IPS DF 19.7 (cell line): ENCODE measurements around the gene MEF2C.
"Not testable (repeated sequence)": the region's sequence is repeated elsewhere in the genome, so short reads cannot be mapped to it uniquely, and the experiment has no call there.

Source experiments
- DNase-seq: peaks from one replicate; pipeline ENCODE4 v3.0.0-alpha.2; 2013; ENCODE audit warnings: low read depth, low spot score

MEF2C gene

DNA sequence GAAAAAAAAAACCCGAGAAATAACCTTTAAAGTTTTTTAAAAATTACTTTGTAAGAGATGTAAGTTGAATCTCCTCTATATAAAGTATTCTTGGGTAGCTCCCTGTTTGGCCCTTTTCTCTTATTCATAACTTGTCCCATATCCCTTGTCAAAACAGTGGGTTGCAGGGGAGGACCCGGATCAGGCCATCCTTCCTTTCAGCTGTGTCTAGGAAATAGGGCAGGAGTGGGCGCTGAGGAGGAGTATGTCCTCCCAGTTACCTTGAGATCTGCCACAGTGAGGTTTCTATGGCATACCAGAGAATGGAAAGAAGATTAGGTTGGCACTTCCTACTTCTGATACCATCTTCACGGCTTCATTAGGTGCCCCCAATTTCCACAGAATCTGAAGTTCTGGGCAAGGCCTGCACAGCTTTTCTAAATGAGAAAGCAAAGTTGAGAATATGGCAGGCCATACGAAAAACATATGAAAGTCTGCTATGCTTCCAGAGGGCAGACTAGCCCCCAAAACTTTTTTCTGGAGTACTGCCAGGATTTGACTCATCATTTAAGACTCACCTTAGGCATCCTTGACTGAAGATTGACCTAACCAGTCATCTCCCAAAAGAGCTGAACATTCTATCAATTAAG lies 20.3 kb downstream of the MEF2C start:
- DNase-seq, result no peak

DNA sequence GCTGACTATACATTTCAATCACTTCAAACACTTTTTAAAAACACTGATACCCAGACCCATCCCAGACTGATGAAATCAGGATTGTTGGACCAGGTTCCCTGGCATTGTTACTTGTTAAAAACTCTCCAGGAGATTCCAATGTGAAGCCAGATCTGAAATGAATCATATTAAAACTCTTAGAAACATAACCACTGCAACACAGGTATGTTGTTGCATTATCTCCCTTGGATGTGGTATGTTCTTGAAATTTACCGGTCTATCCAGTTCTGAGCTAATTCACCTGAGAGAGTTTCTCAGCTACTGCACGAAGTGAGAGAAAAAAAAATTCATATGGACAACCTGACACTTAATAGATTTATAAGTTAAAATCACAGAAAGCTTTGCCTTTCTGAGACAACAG lies 21.8 kb downstream of the MEF2C start:
- DNase-seq, result no peak

DNA sequence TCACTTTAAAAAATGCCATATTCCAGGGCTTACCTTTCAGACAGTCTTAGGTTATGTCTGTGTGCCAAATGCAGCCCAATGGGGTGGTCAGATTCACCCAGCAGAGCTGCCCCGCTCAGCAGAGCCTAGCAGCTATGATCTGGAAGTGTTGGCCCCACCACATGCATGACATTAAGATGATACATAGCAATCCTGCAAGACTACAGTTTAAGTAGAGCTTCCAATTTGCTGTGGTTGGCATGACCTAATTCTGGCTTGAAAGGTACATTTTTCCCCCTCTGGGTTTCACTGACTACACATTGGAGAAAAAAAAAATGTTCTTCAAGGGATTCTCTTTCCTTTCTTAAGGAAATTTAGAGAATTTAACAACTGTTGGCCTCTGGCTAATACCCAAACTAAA lies 22.5 kb downstream of the MEF2C start:
- no peak for DNase-seq

DNA sequence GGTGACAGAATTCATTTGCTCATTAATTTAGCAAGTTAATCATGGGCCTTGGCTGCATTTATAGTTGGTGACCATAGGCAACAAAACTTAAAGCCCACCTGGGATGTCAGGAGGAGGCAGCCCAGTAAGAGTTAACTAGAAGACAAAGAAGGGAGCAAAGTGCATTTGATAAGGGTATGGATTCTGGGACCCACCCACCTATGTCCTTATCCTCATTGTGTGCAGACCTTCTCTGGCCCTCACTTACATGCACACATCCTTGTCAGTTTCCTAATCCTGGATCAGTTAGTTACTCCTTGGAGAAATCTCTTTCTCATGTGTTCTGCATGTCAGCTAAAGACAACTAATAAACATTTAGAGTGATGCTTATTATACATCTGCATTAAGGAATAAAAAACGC lies 24.6 kb downstream of the MEF2C start:
- no peak for DNase-seq

DNA sequence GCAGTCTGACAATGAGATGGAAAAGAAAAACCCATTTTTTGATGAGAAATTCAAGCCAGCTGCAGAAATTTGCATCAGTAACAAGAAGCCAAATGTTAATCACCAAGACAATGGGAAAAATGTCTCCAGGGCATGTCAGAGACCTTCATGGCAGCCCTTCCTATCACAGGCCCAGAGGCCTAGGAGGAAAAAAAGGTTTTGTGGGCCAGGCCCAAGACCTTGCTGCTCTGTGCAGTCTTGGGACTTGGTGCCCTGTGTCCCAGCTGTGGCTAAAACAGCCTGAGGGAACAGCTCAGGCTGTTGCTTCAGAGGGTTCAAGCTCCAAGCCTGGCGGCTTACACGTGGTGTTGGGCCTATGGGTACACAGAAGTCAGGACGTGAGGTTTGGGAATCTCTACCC lies 26.6 kb downstream of the MEF2C start:
- DNase-seq, result not testable (repeated sequence)

DNA sequence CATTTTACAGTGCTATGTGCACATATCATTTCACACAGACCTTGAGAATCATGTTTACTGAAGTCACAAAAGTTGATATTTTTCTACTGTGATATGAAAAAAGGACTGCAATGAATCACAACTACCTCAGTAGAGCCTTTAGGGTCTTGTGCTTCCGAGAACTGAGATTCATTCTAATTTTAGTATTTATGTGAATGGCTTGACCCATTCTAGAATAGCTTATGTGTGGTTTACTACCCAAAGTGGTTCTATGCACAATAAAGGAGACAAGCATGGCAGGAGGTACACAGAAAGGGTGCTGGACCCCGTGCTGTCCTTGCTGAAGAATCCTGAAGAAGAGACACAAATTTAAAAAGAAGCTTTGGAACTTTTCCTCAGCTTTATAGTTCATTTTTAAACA lies 28.2 kb downstream of the MEF2C start:
- DNase-seq, result no peak

DNA sequence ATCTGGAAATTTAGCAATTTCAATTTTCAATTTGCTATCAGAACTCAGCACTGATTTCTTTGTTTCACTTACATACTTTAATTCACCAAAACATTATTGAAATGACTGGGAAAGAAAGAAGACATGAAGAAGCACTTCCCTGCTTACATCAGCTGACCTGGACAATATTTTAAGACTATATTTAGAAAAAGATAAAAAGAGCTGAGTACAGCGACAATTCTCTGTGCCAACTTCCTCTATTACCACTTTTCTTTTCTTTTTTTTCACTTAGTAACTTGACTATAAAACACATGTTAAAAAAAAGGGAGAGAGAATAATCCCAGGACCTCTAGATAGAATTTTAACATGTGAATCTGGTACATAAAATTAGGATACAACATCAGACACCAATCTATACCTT lies 35.6 kb downstream of the MEF2C start:
- no peak for DNase-seq

DNA sequence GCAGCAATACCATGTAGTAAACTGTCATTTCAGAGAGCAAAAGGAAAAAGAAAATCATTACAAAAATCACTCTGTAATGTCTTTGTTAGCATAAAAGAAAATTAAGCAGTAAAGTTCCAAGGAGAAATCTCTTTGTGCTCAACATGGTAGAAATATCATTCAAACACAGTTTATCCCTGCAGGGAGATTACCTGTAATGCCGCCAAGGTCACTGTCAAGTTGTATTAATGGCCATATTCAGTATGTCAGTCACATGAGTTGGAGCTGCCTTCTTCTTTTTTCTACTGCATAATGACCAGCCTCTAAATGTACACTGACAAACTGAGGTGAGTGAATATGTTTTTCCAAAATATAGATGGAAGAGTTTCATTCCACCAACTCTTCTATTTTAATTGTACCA lies 36.5 kb downstream of the MEF2C start:
- DNase-seq, result no peak

DNA sequence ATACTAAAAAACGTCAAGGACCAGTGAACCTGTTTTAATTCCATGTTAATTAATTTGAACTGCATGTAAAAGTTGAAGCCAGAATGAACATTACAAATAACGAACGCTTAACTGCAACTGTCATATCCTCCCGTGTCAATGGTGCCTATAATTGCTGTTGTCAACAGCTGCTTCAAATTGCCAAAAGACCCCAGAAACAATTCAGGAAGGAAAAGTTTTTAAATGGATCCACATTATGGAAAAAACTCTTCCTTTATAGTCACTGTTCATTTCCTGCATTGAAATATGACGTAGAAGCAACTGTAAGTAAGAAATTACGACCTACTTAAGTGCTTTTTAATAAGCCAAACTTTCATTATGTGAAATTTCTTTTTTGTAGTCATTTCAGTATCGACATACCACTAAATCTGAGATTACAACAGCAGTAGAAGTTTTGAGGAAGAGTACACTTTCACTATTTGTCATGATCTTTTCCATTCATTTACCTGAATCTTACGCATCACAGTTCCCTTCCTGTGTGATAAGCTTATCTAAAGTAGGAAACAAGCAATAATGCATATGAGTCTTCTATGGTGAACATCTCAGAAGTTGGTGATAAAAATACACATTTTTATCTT lies 37.8 kb downstream of the MEF2C start:
- no peak for DNase-seq

DNA sequence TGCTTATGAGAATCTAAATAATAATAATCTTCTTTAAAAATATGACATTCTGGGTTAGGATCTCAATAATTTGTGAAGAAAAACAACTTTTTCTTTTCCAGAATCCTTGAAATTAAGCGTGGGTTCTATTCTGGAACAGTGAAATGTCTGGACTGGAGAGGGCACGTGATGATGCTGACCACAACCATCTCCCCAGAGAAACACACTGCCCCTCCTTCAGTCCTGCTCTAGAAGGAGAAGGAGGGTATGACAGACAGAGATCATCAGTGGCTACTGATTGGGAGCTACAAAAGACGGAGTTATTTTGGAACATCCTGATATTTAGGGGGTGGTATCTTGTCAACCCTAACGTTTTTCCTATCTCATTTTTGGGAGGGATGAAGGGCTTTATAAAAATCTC lies 40.2 kb downstream of the MEF2C start:
- DNase-seq, result no peak

DNA sequence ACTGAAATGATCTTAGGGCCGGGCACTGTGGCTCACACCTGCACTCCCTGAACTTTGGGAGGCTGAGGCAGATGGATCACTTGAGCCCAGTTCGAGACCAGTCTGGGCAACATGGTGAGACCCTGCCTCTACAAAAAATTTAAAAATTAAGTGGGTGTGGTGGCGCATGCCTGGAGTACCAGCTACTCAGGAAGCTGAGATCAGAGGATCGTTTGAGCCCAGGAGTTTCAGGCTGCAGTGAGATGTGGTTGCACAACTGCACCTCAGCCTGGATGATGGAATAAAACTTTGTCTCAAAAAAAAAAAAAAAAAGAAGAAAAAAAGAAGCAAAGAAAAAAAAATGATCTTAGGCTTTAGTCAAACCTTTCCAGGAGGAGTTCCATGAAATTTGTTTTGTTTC lies 41.8 kb downstream of the MEF2C start:
- DNase-seq, result no peak

DNA sequence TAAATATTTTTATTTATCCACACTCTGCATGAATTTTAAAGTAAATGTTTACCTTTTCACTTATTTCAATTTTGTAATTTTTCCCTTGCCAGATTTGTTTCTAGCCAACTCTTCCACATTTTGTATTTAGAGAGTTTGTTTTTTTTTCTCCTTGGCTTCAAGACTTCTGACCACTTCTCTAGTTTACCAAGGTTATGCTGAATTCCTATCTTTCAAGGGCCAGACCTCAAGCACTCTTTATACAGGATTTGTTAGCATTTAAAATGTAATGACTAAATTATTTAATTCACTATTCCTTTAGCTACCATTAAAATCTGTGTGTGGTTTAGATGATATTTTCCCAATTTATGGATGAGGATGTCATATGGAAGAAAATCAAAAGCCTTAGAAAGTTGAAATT lies 42.5 kb downstream of the MEF2C start:
- no peak for DNase-seq

DNA sequence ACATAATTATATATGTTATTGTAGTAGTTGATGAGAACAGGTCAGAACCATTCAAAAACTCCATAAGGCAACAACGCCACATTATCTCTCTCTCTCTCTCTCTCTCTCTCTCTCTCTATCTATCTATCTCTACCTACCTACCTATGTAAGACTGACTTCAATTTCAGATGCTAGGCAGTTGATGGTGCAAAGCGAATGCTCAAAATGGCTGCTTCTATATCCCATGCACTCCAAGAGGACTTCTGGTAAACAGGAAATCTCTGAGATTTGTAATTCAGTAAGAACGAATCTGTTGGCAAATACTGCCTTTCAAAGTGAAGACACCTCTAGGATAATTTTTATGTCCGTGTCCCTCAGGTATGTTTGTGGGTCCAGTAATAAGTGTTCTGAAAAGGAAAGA lies 43.7 kb downstream of the MEF2C start:
- DNase-seq, result no peak

DNA sequence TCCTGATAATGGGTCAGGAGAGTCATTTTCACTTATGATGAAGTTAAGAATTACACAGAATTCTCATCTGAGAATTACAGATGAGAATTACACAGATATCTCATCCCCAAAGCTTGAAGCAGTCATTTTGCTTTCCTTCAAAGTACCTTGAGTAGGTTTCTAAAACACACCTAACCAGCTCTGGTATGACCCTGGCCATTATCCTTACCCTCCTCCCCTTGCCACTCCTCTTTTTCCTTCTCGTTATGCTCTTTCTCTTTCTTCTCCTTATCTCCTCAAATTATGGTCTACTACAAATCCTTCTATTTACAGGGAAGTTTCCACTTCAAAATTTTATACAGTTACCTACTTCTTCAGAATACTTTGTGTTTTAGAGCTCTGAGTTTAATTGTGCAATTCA lies 44.5 kb downstream of the MEF2C start:
- no peak for DNase-seq

DNA sequence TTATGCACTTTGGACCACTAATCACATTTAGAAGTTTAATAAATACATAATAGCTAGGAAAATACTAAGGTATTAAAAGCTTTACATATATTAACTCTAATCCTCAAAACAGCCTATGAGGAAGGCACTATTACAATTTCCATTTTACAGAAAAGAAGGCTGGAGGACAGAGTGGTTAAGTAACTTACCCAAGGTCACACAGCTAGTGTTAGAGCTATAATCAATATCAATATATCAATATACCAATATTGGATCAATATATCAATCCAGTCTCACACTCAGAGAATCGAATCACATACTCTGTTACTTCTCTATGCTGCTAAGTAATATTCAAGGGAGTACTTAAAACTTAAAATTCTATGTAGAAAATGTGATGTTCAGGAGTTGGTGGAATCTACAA lies 45.2 kb downstream of the MEF2C start:
- DNase-seq, result no peak

DNA sequence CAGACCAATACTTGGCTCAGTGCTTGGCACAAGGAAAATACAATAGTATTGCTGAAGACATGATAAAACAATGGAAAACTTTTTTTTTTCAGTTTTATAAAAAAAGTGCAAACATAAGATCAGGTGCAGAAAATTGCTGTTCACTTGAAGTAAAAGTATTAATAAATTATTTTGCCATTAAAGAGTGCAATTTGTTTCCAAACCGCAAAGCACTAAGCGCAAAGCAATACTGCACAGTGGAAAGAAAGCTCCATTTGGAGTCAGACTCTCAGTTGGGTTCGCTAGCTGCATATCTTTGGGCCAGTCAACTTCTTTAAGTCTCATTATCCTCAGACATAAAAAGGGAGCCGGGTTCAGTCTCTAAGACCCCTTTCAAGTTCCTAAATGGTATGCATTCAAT lies 45.8 kb downstream of the MEF2C start:
- no peak for DNase-seq

DNA sequence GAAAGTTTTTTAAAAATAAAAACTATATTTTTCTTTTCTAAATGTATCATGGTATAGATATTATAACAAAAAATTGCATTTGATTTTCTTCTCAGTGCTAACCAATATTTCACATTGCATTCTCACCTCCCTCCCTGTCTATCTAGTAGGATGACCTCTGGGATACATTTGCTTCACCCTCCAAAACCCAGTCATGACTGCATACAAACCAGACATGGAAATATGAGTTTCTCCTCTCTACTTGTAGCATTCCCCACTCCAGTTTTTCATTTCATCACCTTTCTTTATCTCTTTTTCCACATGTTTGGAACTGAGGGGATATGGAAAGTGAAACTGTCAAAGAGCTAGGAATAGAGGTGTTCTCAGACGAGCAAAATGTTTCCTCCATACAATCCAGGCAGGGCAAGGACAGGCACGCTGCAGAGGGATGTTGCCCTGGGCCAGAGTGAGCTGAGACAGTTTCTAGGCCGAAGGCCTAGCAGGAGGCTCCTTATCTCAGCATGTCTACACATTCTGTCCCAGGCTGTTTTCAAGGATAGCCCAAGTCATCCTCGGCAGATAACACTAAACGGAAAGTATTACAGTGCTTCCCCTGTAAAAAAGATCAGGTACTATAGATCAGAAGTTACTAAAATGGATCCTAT lies 46.7 kb downstream of the MEF2C start:
- DNase-seq, result no peak

DNA sequence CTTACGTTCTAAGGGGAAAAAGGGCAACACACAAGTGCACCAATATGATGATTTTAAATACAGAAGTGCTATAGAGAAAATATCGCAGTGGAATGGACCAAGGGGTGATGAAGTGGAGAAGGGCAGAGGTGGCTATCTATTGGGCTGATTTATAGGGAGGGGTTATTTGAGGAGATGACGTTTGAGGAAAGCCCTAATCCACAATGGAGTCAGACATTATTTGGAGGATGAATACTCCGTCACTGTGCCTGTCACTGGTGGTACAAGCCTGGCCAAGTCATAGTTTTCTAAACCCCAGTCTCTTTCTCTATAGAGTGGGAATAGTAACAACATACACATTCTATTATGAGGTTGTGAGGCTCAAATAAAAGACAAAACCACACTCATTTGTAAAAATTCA lies 48.5 kb downstream of the MEF2C start:
- no peak for DNase-seq

DNA sequence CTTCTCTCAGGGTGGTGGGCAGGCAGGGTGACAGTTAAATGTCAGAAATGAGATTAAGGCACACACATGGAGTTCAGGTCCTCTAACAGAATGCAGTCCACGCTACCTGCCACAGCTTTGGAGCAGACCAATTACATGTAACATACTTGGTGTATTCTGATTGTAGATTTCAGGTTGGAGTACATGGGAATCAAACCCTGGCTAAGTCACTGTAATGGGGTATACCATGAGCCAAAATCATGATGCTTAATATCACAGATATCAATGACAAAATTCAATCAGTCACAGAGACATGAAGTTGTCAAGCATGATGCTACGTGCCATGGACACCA lies 48.9 kb downstream of the MEF2C start:
- DNase-seq, result no peak

DNA sequence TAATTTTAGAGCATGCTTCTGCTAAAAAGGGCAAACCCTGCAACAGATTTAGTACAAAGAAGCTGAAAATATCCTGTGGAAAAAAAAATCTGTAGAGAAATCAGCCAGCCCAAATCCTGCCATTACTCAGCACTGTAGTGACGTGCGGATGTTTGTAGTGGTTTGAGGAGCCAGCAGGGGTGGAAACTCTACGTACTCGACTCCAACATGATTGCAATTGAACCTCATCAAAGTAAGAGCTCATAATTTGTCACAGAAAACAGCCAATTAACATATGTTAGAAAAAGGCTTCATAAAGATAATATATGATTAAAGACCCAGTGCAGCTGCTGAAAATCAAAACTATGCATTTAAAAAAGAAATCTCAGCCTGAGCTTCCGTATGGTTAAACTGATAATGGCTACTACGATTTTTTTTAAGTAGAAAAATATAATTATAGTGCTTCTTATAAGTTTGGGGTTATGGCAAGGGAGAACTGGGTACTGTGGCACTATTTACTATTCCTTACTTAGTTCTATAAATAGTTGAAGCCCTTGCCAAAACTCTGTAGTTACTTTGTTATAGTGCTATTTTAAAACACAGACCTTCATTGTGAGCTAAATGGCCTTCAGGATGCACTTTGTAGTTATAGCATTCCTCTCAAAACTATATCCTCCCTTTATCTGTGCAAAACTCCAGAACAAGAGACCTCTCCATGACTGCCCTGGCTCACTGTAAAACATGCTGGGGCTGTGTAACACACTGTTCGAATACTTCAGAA lies 49.4 kb downstream of the MEF2C start:
- DNase-seq, result no peak

DNA sequence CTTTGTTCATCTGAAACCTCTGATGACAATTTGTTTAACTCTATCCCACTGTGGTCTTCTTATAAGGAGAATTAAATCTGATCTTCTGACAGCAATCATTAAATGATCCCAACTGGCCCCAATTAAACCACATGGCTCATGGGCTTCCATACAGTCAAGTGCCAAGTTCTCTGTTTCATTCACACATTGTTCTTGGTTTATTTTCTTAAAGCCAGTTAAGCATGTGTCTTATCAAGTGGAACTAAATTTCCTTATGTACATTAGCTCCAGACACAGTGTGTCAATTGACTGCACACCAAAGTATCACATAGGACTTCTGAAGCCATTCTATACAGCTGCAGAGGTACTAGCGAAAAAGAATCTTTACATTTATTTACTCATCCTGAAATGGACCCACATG lies 51.2 kb downstream of the MEF2C start:
- DNase-seq, result no peak

DNA sequence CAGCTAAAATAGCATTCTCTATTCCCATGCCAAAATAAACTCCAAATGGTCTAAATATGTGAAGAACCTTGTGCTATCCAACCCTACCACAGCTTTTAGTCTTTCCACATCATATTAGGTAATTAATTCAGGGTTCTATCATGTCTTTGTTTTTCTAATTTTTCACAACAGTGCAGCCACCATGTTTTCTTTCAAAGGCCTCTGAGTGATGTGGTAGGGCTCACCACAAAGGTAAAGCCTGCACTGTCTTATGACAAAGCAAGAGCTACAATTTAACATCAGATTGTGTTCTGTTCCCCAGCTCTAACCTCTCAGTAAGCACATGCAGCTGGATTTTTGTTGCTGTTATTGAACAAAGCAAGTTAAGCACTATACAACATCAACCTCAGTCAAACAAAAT lies 52.4 kb downstream of the MEF2C start:
- DNase-seq, result no peak

DNA sequence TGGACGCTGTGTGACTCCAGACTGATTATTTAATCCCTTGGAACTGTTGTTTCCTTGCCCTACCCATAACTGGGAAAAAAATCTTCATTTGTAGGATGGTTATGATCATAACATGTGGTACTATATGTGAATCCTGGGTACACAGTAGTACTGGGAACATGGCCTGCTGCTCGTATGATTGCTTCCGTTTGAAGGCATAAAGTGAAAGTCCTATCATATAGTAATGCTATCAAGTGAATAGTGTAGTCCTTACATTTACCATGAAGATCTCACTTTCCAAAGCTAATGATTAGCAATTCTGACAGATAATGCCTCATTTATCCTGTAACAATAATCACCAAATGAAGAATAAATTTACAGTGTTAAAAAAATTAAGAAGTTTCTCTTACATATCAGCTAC lies 53.2 kb downstream of the MEF2C start:
- no peak for DNase-seq
